ENCODE data around the gene STX16.

DNA sequence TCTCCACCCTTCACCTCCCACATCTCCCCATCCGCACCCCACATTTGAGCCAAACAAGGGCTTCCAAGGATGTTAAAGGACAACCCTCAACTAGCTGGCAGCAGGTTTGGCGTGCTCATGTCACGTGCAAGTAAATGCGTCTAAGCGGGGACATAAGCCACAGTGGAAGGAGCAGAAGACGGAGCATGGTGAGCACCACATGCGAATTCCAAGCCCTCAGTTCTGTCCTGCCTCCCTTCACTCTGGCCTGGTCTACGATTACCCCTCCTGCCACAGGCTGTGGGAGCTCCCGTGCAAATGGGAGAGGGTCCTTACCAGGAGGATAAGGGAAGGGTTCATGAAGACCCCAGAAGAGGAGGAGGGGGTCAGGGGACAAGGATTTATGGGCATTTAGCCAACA, 44.9 kb upstream of the STX16 start:
- TF ChIP-seq, protein P1, sequence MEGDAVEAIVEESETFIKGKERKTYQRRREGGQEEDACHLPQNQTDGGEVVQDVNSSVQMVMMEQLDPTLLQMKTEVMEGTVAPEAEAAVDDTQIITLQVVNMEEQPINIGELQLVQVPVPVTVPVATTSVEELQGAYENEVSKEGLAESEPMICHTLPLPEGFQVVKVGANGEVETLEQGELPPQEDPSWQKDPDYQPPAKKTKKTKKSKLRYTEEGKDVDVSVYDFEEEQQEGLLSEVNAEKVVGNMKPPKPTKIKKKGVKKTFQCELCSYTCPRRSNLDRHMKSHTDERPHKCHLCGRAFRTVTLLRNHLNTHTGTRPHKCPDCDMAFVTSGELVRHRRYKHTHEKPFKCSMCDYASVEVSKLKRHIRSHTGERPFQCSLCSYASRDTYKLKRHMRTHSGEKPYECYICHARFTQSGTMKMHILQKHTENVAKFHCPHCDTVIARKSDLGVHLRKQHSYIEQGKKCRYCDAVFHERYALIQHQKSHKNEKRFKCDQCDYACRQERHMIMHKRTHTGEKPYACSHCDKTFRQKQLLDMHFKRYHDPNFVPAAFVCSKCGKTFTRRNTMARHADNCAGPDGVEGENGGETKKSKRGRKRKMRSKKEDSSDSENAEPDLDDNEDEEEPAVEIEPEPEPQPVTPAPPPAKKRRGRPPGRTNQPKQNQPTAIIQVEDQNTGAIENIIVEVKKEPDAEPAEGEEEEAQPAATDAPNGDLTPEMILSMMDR (conservative IDR thresholded peaks at IDR 0.05): no peak
- no peak for TF ChIP-seq ZFX (IDR thresholded peaks at IDR 0.05)
